ENCODE data around the gene STXBP3. TPM values are rescaled to one million over a fixed set of nuclear protein-coding genes. Genes with fewer than 3 reads are reported as not detected.

STXBP3 gene
- total and polyA plus RNA-seq, 2 of the 8 experiments (the other 6 are each of a cell fraction or from before 2014, with no cell fraction given): 6.0 to 38.5 TPM

DNA sequence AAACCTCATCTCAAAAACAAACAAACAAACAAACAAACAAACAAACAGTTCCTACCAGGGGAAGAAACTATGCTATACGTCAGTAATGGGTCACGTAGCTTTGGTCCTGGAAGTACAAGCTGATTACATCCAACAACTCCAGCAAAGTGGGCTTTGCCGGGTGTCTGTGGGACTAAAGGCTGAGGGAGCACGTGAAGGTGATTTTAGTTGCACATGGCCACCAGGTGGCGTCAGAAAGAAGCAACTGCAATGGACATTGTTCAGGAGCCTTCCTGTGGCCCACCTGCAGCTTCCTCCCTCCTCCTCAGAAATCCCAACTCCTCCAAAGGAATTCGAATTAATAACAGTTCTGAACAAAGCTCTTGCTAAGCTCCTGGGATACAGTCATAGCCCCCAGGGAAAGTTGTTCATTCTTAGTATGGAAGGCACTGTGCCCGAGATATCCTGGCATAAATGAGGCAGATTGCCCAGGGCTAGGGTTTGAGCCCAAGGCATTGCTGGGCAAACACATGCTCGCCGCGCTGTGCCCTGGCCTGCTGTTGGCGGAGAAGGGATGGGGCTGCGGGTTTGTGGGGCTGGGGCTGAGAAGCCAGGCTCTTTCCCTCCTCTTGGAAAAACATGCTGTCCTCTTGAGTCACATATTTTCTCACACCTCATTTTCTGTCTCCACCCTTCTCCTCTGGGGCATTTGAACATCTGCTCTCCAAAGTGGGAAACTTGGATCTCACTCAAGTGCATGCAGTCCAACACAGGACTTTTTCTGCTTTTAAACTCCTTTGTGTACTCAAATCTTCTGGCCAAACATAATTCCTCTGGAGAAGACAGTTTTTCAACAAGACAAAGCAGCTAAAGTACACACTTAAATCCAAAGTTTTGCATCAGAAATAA, 81.8 kb downstream of the STXBP3 start:
- no peaks in the 10 kb centered on the region for H3K23me2 ChIP-seq (ENCODE audit: low read depth, low read length)
- H3K36me3 ChIP-seq (ENCODE audit: control insufficient read depth in 2 of 4, insufficient read depth in 4 of 4, low read length in 3 of 4): no peaks in the 10 kb centered on the region
- no peaks in the 10 kb centered on the region for H3K79me1 ChIP-seq (ENCODE audit: low read depth, low read length)
- no peak overlapping the region for H4K5ac ChIP-seq (ENCODE audit: insufficient read length, low read depth, low read length)
- 55% methylated on average over 12 of the region's 12 CpGs; no CpG with 5 or more reads in 1 of the 2 experiments for WGBS, 2 experiments (ENCODE audit: extremely low coverage in 1 of 2, insufficient coverage in 1 of 2, insufficient read length in 1 of 2, insufficient replicate concordance in 2 of 2, low coverage in 1 of 2, low lambda C conversion rate in 2 of 2, missing lambda C conversion rate in 1 of 2)
- no peak overlapping the region for H3K56ac ChIP-seq (replicated peaks; ENCODE audit: insufficient read length, low read depth, low read length)
- DNase-seq (ENCODE audit: low read depth in 1 of 2, low spot score in 2 of 2): peak; percentile 60 to 87
- no peak overlapping the region for H3K14ac ChIP-seq (ENCODE audit: insufficient read length)
- no peak overlapping the region for H2AK5ac ChIP-seq (ENCODE audit: low read depth, low read length)
- H2BK20ac ChIP-seq (ENCODE audit: low read length): no peak overlapping the region
- H3K23ac ChIP-seq (ENCODE audit: insufficient read length): no peak overlapping the region
- no peak overlapping the region for H2BK5ac ChIP-seq (ENCODE audit: low read depth, low read length)
- peak overlapping the region; percentile 81 for H2AFZ ChIP-seq (ENCODE audit: low read length)
- no peaks in the 10 kb centered on the region for H4K20me1 ChIP-seq (replicated peaks in 1 of 2; ENCODE audit: control insufficient read depth in 1 of 2, insufficient read depth in 2 of 2, low read length in 2 of 2)
- ChIA-PET POLR2A (ENCODE audit: partially characterized antibody) (interaction anchor here (0.7 to 1.5 kb wide), 5 partner anchors 14 to 136 kb away, joined by 3 to 5 read pairs (median 4); partner anchors contain the start of genes GPSM2 and PRPF38B), CTCF (ENCODE audit: partially characterized antibody) (interaction anchor here (0.6 to 12.5 kb wide), 28 partner anchors 8 to 436 kb away, joined by 3 to 160 read pairs (median 4); partner anchors contain the start of gene PRPF38B)
- H2BK120ac ChIP-seq (replicated peaks; ENCODE audit: low read depth, low read length): no peak overlapping the region
- no peaks in the 10 kb centered on the region for H3K79me2 ChIP-seq (ENCODE audit: control insufficient read depth in 1 of 2, insufficient read depth in 2 of 2, low read length in 2 of 2)
- no peak overlapping the region for H3K4ac ChIP-seq (replicated peaks; ENCODE audit: insufficient read length, low read depth, low read length)
- no peak overlapping the region for H2BK15ac ChIP-seq (ENCODE audit: low read length)
- H3K4me3 ChIP-seq (ENCODE audit: extremely low read depth in 1 of 4, insufficient read depth in 2 of 4, low read depth in 3 of 4, low read length in 4 of 4): no peak overlapping the region
- no peak overlapping the region for H4K91ac ChIP-seq (replicated peaks; ENCODE audit: insufficient read length, low read length)
- no peak overlapping the region for H3K18ac ChIP-seq (ENCODE audit: extremely low read depth, low read length)
- H3K27me3 ChIP-seq (replicated peaks in 1 of 4; ENCODE audit: control insufficient read depth in 3 of 4, extremely low read depth in 1 of 4, insufficient read depth in 3 of 4, low read length in 3 of 4): no peaks in the 10 kb centered on the region
- H4K8ac ChIP-seq (ENCODE audit: extremely low read depth, insufficient read depth, low read length): no peak overlapping the region
- H3K9ac ChIP-seq (replicated peaks in 1 of 4; ENCODE audit: extremely low read depth in 1 of 4, low read depth in 3 of 4, low read length in 3 of 4): no peak overlapping the region
- peak; percentile 85 for FAIRE-seq
- H2BK12ac ChIP-seq (ENCODE audit: low read depth, low read length): peak overlapping the region; percentile 6; the same call in 1 of the 2 replicates
- no peaks in the 10 kb centered on the region for H3K9me3 ChIP-seq (ENCODE audit: insufficient read depth in 2 of 2, low read depth in 1 of 2, low read length in 1 of 2)
- no peak overlapping the region for H3K27ac ChIP-seq (ENCODE audit: low read depth, low read length)
- peaks cover 0 to 3% (median 2%) of the 10 kb centered on the region in 4 experiments; a peak in 3 of 7 replicates for H3K4me1 ChIP-seq (replicated peaks in 1 of 4; ENCODE audit: control insufficient read depth in 3 of 4, insufficient read depth in 4 of 4, low read length in 3 of 4)
- H3K4me2 ChIP-seq (ENCODE audit: insufficient read depth in 1 of 2, low read depth in 2 of 2, low read length in 2 of 2): no peak overlapping the region
- TF ChIP-seq BCL11A (IDR thresholded peaks at IDR 0.05; ENCODE audit: low read depth in 2 of 2, low read length in 2 of 2): no peak
- no peak for TF ChIP-seq GABPA (IDR thresholded peaks at IDR 0.05; ENCODE audit: borderline replicate concordance, insufficient read depth, low read length)
- TF ChIP-seq, protein P1, sequence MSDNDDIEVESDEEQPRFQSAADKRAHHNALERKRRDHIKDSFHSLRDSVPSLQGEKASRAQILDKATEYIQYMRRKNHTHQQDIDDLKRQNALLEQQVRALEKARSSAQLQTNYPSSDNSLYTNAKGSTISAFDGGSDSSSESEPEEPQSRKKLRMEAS (IDR thresholded peaks at IDR 0.05): peak; percentile 81
- TF ChIP-seq, protein P2, sequence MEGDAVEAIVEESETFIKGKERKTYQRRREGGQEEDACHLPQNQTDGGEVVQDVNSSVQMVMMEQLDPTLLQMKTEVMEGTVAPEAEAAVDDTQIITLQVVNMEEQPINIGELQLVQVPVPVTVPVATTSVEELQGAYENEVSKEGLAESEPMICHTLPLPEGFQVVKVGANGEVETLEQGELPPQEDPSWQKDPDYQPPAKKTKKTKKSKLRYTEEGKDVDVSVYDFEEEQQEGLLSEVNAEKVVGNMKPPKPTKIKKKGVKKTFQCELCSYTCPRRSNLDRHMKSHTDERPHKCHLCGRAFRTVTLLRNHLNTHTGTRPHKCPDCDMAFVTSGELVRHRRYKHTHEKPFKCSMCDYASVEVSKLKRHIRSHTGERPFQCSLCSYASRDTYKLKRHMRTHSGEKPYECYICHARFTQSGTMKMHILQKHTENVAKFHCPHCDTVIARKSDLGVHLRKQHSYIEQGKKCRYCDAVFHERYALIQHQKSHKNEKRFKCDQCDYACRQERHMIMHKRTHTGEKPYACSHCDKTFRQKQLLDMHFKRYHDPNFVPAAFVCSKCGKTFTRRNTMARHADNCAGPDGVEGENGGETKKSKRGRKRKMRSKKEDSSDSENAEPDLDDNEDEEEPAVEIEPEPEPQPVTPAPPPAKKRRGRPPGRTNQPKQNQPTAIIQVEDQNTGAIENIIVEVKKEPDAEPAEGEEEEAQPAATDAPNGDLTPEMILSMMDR (IDR thresholded peaks at IDR 0.05; ENCODE audit: control extremely low read depth in 1 of 3, insufficient read depth in 1 of 3, low read depth in 1 of 3, low read length in 3 of 3): peak; percentile 74 to 88 (median 76)
- 0 out of 2 replicates have a peak, but pooled peaks have one; percentile 30 for TF ChIP-seq TCF12 (IDR thresholded peaks at IDR 0.05; ENCODE audit: low read depth, low read length)
- TF ChIP-seq RAD21 (IDR thresholded peaks at IDR 0.05 in 1 of 2, conservative IDR thresholded peaks at IDR 0.05 in 1 of 2; ENCODE audit: low read depth in 2 of 2, low read length in 2 of 2): peak; percentile 75 to 82
- TF ChIP-seq, protein P3, sequence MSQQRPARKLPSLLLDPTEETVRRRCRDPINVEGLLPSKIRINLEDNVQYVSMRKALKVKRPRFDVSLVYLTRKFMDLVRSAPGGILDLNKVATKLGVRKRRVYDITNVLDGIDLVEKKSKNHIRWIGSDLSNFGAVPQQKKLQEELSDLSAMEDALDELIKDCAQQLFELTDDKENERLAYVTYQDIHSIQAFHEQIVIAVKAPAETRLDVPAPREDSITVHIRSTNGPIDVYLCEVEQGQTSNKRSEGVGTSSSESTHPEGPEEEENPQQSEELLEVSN (IDR thresholded peaks at IDR 0.05): peak; percentile 48
